ENCODE measurements around the gene AGAP1. TPM values are rescaled to one million over a fixed set of nuclear protein-coding genes. Genes with fewer than 3 reads are reported as not detected.
"Not testable (repeated sequence)": the region's sequence is repeated elsewhere in the genome, so short reads cannot be mapped to it uniquely, and the experiment has no call there.

The AGAP1 gene
- polyA plus RNA-seq, 3 donors from 2014 or later = 0.18 to 2.3 (median 0.21) TPM

DNA sequence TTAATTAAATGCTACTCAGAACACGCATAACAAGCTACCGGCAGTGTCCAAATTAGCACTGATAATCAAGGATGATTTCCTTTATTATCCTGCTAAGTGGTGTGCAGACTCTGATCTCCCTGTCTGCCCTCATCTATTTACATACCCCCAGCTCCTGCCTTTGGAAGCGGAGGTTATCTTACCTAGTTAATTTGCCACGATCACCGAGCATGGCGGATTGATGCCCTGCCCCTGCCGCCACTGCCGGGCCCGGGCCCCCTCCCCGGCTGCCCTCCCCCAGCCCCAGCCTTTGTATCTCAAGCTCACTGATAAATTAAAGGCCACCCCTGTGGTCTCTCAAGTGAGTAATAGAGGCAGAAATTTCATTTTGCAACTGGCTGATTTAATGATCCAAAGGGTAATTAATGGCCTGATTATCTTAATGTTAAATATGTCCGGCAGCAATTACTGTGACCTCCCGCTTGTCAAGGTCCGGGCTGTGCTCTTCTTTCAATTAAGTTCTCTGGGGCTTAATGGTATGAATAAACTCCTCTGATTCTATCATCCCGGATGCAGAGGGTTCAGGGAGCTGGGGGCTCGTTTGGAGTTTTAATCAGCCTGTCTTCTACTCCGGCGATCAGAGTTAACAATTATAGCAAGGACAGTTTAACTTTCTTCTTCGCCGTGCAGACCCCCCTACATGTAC lies 560.9 kb downstream of the AGAP1 start:
- Mint-ChIP-seq H3K27me3 (ENCODE audit: low read depth in 3 of 3) (peaks cover 4 to 8% (median 4%) of the 10 kb centered on the region in 3 donors), H3K36me3 (peaks cover 14 to 20% (median 16%) of the 10 kb centered on the region in 3 donors), H3K9me3 (no peaks in the 10 kb centered on the region), H3K4me1 (peaks cover 9 to 16% of the 10 kb centered on the region in 2 donors), H3K4me3 (no peak overlapping the region), H3K27ac (no peak overlapping the region)
- no peak for DNase-seq

- no peak overlapping the region for H3K27ac Mint-ChIP-seq
- no peak overlapping the region for H3K4me3 Mint-ChIP-seq
- H3K4me1 Mint-ChIP-seq = peaks cover 9 to 11% of the 10 kb centered on the region in 2 donors
- peaks cover 14 to 20% (median 15%) of the 10 kb centered on the region in 3 donors for H3K36me3 Mint-ChIP-seq
- H3K9me3 Mint-ChIP-seq = no peaks in the 10 kb centered on the region
- DNase-seq = no peak
- peaks cover 4 to 8% (median 4%) of the 10 kb centered on the region in 3 donors for H3K27me3 Mint-ChIP-seq (ENCODE audit: low read depth in 3 of 3)
Measured at GRCh38 chr2:236055471-236055870, 561.6 kb downstream of the AGAP1 start.

DNA sequence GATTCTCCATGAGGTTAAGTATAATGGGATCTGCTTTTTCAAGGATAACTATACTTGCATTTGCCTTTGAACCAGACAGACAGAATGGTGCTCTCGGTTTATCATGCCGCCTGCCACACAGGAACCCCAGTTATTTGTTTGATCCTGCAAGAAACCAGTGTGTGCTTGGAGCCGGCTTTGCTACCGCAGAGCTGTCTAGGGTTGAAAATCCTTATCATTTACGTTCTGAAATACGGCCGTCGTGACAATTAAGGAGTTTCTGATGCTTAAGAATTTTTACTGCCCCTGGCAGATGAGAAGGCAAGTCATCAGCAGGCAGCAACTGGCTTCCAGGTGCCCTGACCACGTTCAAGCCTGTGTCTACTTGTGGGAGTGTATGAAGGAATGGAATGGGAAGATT lies 562.3 kb downstream of the AGAP1 start:
- Mint-ChIP-seq H3K9me3 (no peaks in the 10 kb centered on the region), H3K4me1 (peaks cover 9 to 11% of the 10 kb centered on the region in 2 donors), H3K36me3 (peaks cover 14 to 20% (median 15%) of the 10 kb centered on the region in 3 donors), H3K4me3 (no peak overlapping the region), H3K27ac (no peak overlapping the region), H3K27me3 (ENCODE audit: low read depth in 3 of 3) (peaks cover 4 to 7% (median 4%) of the 10 kb centered on the region in 3 donors)
- DNase-seq = no peak

GRCh38 chr2:236057375-236057774 lies 563.5 kb downstream of the AGAP1 start:
- DNase-seq = no peak

GRCh38 chr2:236061497-236061896 lies 567.7 kb downstream of the AGAP1 start:
- Mint-ChIP-seq H3K4me3 (no peak overlapping the region), H3K4me1 (no peaks in the 10 kb centered on the region), H3K9me3 (no peaks in the 10 kb centered on the region), H3K27me3 (ENCODE audit: low read depth in 3 of 3) (peaks cover 0 to 9% (median 5%) of the 10 kb centered on the region in 3 donors), H3K36me3 (peaks cover 9 to 12% (median 11%) of the 10 kb centered on the region in 3 donors), H3K27ac (no peak overlapping the region)
- no peak for DNase-seq

More at GRCh38 chr2:236057375-236057774, 563.5 kb downstream of the AGAP1 start:
- Mint-ChIP-seq H3K27me3 (ENCODE audit: low read depth in 3 of 3) (peaks cover 2 to 7% (median 5%) of the 10 kb centered on the region in 3 donors), H3K27ac (no peak overlapping the region), H3K9me3 (no peaks in the 10 kb centered on the region), H3K36me3 (peaks cover 14 to 20% (median 15%) of the 10 kb centered on the region in 3 donors), H3K4me1 (peaks cover 9 to 11% of the 10 kb centered on the region in 2 donors), H3K4me3 (no peak overlapping the region)

- Mint-ChIP-seq H3K27me3 (ENCODE audit: low read depth in 3 of 3) (peaks cover 2 to 9% (median 5%) of the 10 kb centered on the region in 3 donors), H3K36me3 (peaks cover 7 to 12% (median 11%) of the 10 kb centered on the region in 3 donors), H3K27ac (no peak overlapping the region), H3K9me3 (no peaks in the 10 kb centered on the region), H3K4me3 (no peak overlapping the region), H3K4me1 (no peaks in the 10 kb centered on the region)
- DNase-seq = no peak
Measured at GRCh38 chr2:236061899-236062298, 568.1 kb downstream of the AGAP1 start.

- H3K27ac Mint-ChIP-seq; H3K9me3 Mint-ChIP-seq; H3K4me1 Mint-ChIP-seq; H3K27me3 Mint-ChIP-seq (ENCODE audit: low read depth in 3 of 3); H3K4me3 Mint-ChIP-seq; DNase-seq: not testable (repeated sequence)
- peaks cover 7 to 10% (median 8%) of the 10 kb centered on the region in 3 donors for H3K36me3 Mint-ChIP-seq
Measured at GRCh38 chr2:236062806-236063205, 569.0 kb downstream of the AGAP1 start.

- H3K4me1 Mint-ChIP-seq = no peaks in the 10 kb centered on the region
- H3K4me3 Mint-ChIP-seq = no peak overlapping the region
- H3K27me3 Mint-ChIP-seq (ENCODE audit: low read depth in 3 of 3) = peaks cover 2% of the 10 kb centered on the region in 3 donors
- no peak overlapping the region for H3K27ac Mint-ChIP-seq
- H3K36me3 Mint-ChIP-seq = peaks cover 0 to 3% (median 0%) of the 10 kb centered on the region in 3 donors
- DNase-seq = no peak
- H3K9me3 Mint-ChIP-seq = no peaks in the 10 kb centered on the region
Measured at GRCh38 chr2:236063994-236064393, 570.2 kb downstream of the AGAP1 start.

DNA sequence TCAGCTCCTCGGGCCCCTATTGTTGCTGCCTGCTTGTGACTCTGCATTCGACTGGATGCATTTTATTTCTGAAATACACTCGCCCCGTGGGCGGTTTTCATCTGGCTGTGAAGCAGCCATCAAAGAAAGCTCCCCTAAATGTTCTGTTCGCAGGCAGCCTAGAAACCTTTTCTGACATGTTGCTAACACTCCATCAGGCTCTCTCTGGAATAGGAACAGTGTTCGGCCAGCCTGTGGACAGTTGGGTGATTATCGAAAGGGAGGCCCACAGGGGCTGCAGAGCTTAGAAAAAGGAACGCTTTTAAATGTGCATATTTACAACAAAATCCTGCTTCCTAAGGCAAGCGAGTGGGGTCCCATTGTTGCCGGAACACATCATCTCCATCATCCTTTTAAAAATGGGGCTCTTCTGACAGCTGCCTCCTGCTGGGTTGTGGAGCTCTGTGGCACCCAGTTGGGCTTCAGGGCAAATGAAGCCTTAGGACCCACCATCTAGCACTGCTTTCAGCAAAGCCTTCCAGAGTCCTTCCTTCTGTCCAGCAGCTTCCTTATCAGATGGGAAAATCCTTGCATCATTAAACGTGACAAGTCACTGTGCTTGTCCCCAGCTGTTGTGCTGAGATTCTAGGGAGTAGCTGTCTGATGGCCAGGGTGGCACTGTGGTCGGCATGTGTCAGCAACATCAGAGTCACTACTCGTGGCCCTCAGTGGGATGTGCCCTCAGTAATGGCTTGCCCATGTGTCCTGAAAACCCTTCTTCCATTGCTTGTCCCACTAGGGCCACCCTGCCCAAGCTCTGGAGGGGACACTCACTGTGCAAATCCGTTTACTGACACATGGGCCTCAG lies 571.7 kb downstream of the AGAP1 start:
- Mint-ChIP-seq H3K36me3 (peaks cover 0 to 3% (median 0%) of the 10 kb centered on the region in 3 donors), H3K4me3 (no peak overlapping the region), H3K27ac (no peak overlapping the region), H3K27me3 (ENCODE audit: low read depth in 3 of 3) (peaks cover 2% of the 10 kb centered on the region in 3 donors), H3K9me3 (no peaks in the 10 kb centered on the region), H3K4me1 (no peaks in the 10 kb centered on the region)
- no peak for DNase-seq

DNA sequence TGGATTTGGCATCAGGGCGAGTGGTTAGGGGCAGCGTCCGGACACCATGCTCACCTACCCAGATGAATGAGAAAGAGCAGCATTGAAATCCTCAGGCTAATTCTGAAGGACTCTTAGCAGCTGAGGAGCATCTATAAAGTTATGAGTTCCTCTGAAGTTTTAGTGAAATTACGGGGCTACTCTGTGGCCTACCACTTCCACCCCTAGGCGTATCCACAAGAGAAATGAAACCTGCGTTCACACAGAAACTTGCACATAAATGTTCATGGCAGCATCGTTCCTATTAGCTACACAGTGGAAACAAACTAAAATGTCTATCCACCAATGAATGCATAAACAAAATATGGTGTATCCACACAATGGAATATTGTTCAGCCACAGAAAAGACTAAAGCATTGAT lies 576.4 kb downstream of the AGAP1 start:
- Mint-ChIP-seq H3K4me1 (no peaks in the 10 kb centered on the region), H3K36me3 (no peaks in the 10 kb centered on the region), H3K27me3 (ENCODE audit: low read depth in 3 of 3) (peaks cover 0 to 2% (median 0%) of the 10 kb centered on the region in 3 donors), H3K4me3 (no peak overlapping the region), H3K27ac (no peak overlapping the region), H3K9me3 (no peaks in the 10 kb centered on the region)
- DNase-seq = no peak

DNA sequence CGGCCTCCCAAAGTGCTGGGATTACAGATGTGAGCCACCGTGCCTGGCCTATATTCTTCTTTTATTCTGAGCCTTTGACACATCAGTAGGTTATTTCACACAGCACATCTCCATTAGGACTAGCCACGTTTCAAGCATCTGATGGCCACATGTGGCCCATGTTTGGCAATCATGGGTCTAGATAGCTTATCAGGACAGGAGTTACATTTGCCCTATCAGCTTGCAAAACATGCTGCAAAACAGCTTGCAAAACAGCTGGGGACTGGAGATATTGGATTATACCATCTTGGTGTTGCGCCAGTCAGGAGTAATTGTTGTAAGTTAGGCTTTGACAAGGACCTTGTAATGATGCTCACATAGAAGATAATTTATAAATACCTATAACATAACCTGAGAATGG lies 579.4 kb downstream of the AGAP1 start:
- H3K27me3 Mint-ChIP-seq (ENCODE audit: low read depth in 3 of 3) = peaks cover 0 to 2% (median 2%) of the 10 kb centered on the region in 3 donors

GRCh38 chr2:236073867-236074655 lies 580.2 kb downstream of the AGAP1 start:
- H3K9me3 Mint-ChIP-seq = no peaks in the 10 kb centered on the region
- peaks cover 0 to 2% (median 2%) of the 10 kb centered on the region in 3 donors for H3K27me3 Mint-ChIP-seq (ENCODE audit: low read depth in 3 of 3)
- no peak for DNase-seq
- no peak overlapping the region for H3K4me3 Mint-ChIP-seq
- H3K27ac Mint-ChIP-seq = no peak overlapping the region
- H3K36me3 Mint-ChIP-seq = no peaks in the 10 kb centered on the region
- no peaks in the 10 kb centered on the region for H3K4me1 Mint-ChIP-seq

More for the DNA sequence above, 579.4 kb downstream of the AGAP1 start:
- no peak overlapping the region for H3K27ac Mint-ChIP-seq
- no peaks in the 10 kb centered on the region for H3K9me3 Mint-ChIP-seq
- H3K4me1 Mint-ChIP-seq = no peaks in the 10 kb centered on the region
- no peaks in the 10 kb centered on the region for H3K36me3 Mint-ChIP-seq
- no peak for DNase-seq
- H3K4me3 Mint-ChIP-seq = no peak overlapping the region

DNA sequence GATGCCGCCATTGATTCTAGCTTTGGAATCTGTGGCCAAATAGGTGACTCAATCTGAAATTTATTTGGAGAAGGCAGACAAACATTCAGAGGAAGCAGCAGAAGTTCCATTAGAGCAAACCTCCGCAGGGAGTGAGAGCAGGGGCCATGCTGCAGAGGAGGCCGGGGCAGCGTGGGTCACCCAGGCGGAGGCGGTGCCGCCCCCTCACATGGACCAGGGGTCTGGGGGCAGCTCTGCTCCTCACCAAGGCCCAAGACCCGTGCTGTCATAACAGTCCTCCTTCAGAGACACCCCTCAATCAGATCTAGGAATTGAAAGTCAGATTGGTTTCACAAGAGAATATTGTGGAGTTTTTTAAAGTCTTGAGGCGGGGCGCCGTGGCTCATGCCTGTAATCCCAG lies 582.0 kb downstream of the AGAP1 start:
- Mint-ChIP-seq H3K27ac (no peak overlapping the region), H3K4me3 (no peak overlapping the region), H3K36me3 (no peaks in the 10 kb centered on the region), H3K9me3 (no peaks in the 10 kb centered on the region), H3K27me3 (ENCODE audit: low read depth in 3 of 3) (peaks cover 2% of the 10 kb centered on the region in 3 donors), H3K4me1 (no peaks in the 10 kb centered on the region)
- DNase-seq = no peak

Data from immature natural killer cell (primary cell).